Measurements from ENCODE around the gene DCC.

DNA sequence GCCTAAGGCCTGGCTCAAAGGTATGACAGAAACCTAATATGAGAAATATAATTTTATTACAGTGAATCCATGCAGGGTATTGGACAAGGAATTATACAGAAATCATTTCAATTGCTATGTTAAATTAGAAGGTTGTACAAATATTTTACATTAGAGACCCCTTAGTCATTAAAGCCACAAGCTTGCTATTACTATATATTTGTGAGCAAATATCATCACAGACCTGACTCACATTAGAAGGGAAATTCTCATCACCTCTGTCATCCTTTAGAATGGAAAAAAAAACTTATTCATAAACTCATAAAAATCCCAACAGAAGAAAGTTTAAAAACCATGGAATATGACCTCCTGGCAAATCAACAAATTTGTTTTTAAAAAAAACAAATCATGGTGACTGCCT lies 277.9 kb downstream of the DCC start:
- TF ChIP-seq, protein P1, sequence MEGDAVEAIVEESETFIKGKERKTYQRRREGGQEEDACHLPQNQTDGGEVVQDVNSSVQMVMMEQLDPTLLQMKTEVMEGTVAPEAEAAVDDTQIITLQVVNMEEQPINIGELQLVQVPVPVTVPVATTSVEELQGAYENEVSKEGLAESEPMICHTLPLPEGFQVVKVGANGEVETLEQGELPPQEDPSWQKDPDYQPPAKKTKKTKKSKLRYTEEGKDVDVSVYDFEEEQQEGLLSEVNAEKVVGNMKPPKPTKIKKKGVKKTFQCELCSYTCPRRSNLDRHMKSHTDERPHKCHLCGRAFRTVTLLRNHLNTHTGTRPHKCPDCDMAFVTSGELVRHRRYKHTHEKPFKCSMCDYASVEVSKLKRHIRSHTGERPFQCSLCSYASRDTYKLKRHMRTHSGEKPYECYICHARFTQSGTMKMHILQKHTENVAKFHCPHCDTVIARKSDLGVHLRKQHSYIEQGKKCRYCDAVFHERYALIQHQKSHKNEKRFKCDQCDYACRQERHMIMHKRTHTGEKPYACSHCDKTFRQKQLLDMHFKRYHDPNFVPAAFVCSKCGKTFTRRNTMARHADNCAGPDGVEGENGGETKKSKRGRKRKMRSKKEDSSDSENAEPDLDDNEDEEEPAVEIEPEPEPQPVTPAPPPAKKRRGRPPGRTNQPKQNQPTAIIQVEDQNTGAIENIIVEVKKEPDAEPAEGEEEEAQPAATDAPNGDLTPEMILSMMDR (conservative IDR thresholded peaks at IDR 0.05), result no peak
- TF ChIP-seq ZFX (IDR thresholded peaks at IDR 0.05), result no peak

Data from C4-2B (cell line).